Endodermal cell (in vitro differentiated cells): ENCODE data around the gene TRMT112. TPM values are rescaled to one million over a fixed set of nuclear protein-coding genes. Genes with fewer than 3 reads are reported as not detected.

ENCODE experiments used
- DNase-seq: peaks from one replicate; pipeline ENCODE4 v3.0.0-alpha.2; 2017
- H3K27ac ChIP-seq: 2 replicates; pipeline ENCODE4 v1.5.1; 2013; ENCODE audit warnings: mild to moderate bottlenecking, low read depth, low read length, moderate library complexity
- H3K27me3 ChIP-seq: 2 replicates; pipeline ENCODE4 v1.6.1; 2013; ENCODE audit warnings: mild to moderate bottlenecking, low read length, moderate library complexity; ENCODE audit not compliant: insufficient read depth, control insufficient read depth, poor library complexity, severe bottlenecking
- H3K36me3 ChIP-seq: 2 replicates; pipeline ENCODE4 v1.7.0; 2013; ENCODE audit warnings: mild to moderate bottlenecking, low read length, moderate library complexity; ENCODE audit not compliant: control insufficient read depth, insufficient read depth
- H3K4me1 ChIP-seq: one replicate; pipeline ENCODE4 v1.7.0; 2013; ENCODE audit warnings: low read length; ENCODE audit not compliant: control insufficient read depth, insufficient read depth
- H3K4me3 ChIP-seq: 2 replicates; pipeline ENCODE4 v1.5.1; 2013; ENCODE audit warnings: mild to moderate bottlenecking, low read length, moderate library complexity
- H3K9ac ChIP-seq: 2 replicates; pipeline ENCODE4 v1.6.1; 2013; ENCODE audit warnings: mild to moderate bottlenecking, low read length, moderate library complexity; ENCODE audit not compliant: poor library complexity, severe bottlenecking; ENCODE audit errors: extremely low read depth
- H3K9me3 ChIP-seq: 2 replicates; pipeline ENCODE4 v1.6.1; 2013; ENCODE audit warnings: mild to moderate bottlenecking, low read length, moderate library complexity; ENCODE audit not compliant: control insufficient read depth
- H3K27ac Mint-ChIP-seq: 2 replicates; pipeline ENCODE4 v1.8.0; 2020; ENCODE audit warnings: mixed read lengths
- H3K27me3 Mint-ChIP-seq: 2 replicates; pipeline ENCODE4 v1.8.0; 2021; ENCODE audit warnings: mild to moderate bottlenecking, mixed read lengths; ENCODE audit not compliant: insufficient read depth
- H3K36me3 Mint-ChIP-seq: 2 replicates; pipeline ENCODE4 v1.8.0; 2020; ENCODE audit warnings: low read depth, mixed read lengths
- H3K4me1 Mint-ChIP-seq: 2 replicates; pipeline ENCODE4 v1.8.0; 2020; ENCODE audit warnings: mixed read lengths
- H3K4me3 Mint-ChIP-seq: 2 replicates; pipeline ENCODE4 v1.8.0; 2020; ENCODE audit warnings: mild to moderate bottlenecking, moderate library complexity, mixed read lengths
- H3K9me3 Mint-ChIP-seq: 2 replicates; pipeline ENCODE4 v1.8.0; 2020; ENCODE audit warnings: mild to moderate bottlenecking, mixed read lengths
- WGBS, 2 experiments: methylation state at CpG; one replicate each; pipeline versions ENCODE4 v1.1.5 to v1.1.7; 2013; ENCODE audit warnings: missing lambda C conversion rate in 2 of 2, mixed read lengths in 1 of 2; ENCODE audit not compliant: insufficient coverage in 1 of 2, insufficient read length in 1 of 2; 5-methylcytosine and 5-hydroxymethylcytosine counted together
- total RNA-seq, 2 donors: library from RNA; stranded (reverse); fragmentation: NEBNext Ultra II Directional in 1 of 2; extraction: Animal tissue kit (Norgen Biotek cat#: 25700) in 1 of 2; gene quantifications; 2 replicates in 1 of 2; 3 replicates in 1 of 2; pipeline ENCODE4 v1.2.1, GENCODE V29; 2021
- TF ChIP-seq, protein P1 (sequence below): fragments of 200-600 bp; sonication (generic); conservative IDR thresholded peaks from 2 replicates; pipeline ENCODE4 v1.5.0; 2021; ENCODE audit warnings: antibody characterized with exemption, mild to moderate bottlenecking

Gene TRMT112
- total RNA-seq, 2 donors from 2014 or later = 265 to 352 TPM

- Histone ChIP-seq H3K4me3 (no peak overlapping the region), H3K9ac (no peak overlapping the region), H3K4me1 (no peaks in the 10 kb centered on the region), H3K27me3 (no peaks in the 10 kb centered on the region), H3K9me3 (no peaks in the 10 kb centered on the region), H3K36me3 (peaks cover 9% of the 10 kb centered on the region), H3K27ac (no peak overlapping the region)
- no peak overlapping the region for H3K27ac Mint-ChIP-seq
- no peaks in the 10 kb centered on the region for H3K27me3 Mint-ChIP-seq
- no peaks in the 10 kb centered on the region for H3K9me3 Mint-ChIP-seq
- 95 to 100% methylated on average over 1 to 2 of the region's 2 CpGs for WGBS, 2 experiments
- DNase-seq = no peak
- H3K4me3 Mint-ChIP-seq = no peak overlapping the region
- peaks cover 19% of the 10 kb centered on the region for H3K36me3 Mint-ChIP-seq
- peaks cover 3% of the 10 kb centered on the region for H3K4me1 Mint-ChIP-seq
- TF ChIP-seq, protein P1, sequence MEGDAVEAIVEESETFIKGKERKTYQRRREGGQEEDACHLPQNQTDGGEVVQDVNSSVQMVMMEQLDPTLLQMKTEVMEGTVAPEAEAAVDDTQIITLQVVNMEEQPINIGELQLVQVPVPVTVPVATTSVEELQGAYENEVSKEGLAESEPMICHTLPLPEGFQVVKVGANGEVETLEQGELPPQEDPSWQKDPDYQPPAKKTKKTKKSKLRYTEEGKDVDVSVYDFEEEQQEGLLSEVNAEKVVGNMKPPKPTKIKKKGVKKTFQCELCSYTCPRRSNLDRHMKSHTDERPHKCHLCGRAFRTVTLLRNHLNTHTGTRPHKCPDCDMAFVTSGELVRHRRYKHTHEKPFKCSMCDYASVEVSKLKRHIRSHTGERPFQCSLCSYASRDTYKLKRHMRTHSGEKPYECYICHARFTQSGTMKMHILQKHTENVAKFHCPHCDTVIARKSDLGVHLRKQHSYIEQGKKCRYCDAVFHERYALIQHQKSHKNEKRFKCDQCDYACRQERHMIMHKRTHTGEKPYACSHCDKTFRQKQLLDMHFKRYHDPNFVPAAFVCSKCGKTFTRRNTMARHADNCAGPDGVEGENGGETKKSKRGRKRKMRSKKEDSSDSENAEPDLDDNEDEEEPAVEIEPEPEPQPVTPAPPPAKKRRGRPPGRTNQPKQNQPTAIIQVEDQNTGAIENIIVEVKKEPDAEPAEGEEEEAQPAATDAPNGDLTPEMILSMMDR = no peak
Measured at GRCh38 chr11:64275841-64276240, 41.5 kb downstream of the TRMT112 start.

- DNase-seq = no peak
- peaks cover 3% of the 10 kb centered on the region for H3K4me1 Mint-ChIP-seq
- TF ChIP-seq, protein P1 = no peak
- no peaks in the 10 kb centered on the region for H3K9me3 ChIP-seq
- H3K27ac ChIP-seq = no peak overlapping the region
- no peaks in the 10 kb centered on the region for H3K27me3 Mint-ChIP-seq
- peaks cover 19% of the 10 kb centered on the region for H3K36me3 Mint-ChIP-seq
- no peaks in the 10 kb centered on the region for H3K9me3 Mint-ChIP-seq
- no peaks in the 10 kb centered on the region for H3K4me1 ChIP-seq
- no peak overlapping the region for H3K4me3 ChIP-seq
- H3K27ac Mint-ChIP-seq = no peak overlapping the region
- H3K36me3 ChIP-seq = peaks cover 9% of the 10 kb centered on the region
- no peak overlapping the region for H3K9ac ChIP-seq
- 90 to 96% methylated on average over 13 to 15 of the region's 15 CpGs for WGBS, 2 experiments
- H3K27me3 ChIP-seq = no peaks in the 10 kb centered on the region
- no peak overlapping the region for H3K4me3 Mint-ChIP-seq
Measured at GRCh38 chr11:64275031-64275800, 42.1 kb downstream of the TRMT112 start.

DNA sequence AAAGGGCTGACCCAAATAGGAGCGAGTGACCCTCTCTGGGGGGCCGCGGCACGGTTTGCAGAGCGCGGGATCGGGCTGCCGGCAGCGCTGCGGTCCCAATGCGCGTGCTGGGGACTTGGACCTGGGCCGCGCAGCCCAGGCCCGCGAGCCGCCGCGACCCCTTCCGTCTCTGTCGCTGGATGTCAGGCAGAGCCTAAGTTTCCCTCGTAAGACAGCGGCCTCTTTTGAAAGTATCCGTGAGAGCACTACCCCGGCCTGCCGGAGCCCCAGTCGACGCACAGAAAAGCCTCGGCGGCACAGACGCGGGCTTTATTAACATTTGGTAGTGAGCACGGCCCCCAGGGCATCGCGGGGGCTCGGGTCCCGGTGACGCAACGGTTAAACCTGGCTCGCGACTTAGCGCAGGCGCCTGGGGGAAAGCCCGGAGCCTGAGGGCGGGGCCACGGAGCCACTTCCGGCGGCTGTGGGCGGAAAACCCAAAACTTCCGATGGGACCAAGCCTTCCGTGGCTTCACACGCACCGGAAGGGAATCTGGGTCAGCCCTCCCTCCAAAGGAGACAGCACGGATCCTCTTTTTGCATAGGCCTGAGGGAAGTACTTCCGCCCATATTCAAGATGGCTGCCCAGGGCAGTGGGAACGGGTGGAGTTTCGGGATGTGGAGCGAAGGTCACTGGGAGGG is 47.7 kb downstream of the TRMT112 start:
- Mint-ChIP-seq H3K27ac (peak overlapping the region; percentile 99), H3K4me3 (peak overlapping the region; percentile 95), H3K9me3 (no peaks in the 10 kb centered on the region), H3K27me3 (no peaks in the 10 kb centered on the region), H3K36me3 (peaks cover 17% of the 10 kb centered on the region), H3K4me1 (peaks cover 14% of the 10 kb centered on the region)
- 0% methylated on average over 25 to 58 of the region's 58 CpGs for WGBS, 2 experiments
- Histone ChIP-seq H3K27me3 (no peaks in the 10 kb centered on the region), H3K9me3 (no peaks in the 10 kb centered on the region), H3K27ac (peak overlapping the region; percentile 94), H3K4me3 (peak overlapping the region; percentile 95), H3K9ac (peak overlapping the region; percentile 91), H3K36me3 (peaks cover 4% of the 10 kb centered on the region), H3K4me1 (no peaks in the 10 kb centered on the region)
- TF ChIP-seq, protein P1 = peak; percentile 40
- DNase-seq = peak; percentile 99
